ENCODE measurements around the gene RNFT2. TPM values are rescaled to one million over a fixed set of nuclear protein-coding genes. Genes with fewer than 3 reads are reported as not detected.
A peak's percentile ranks its signal among the peaks of the same experiment; 100 is the strongest.
"Not testable (repeated sequence)": the region's sequence is repeated elsewhere in the genome, so short reads cannot be mapped to it uniquely, and the experiment has no call there.

Gene RNFT2
- total RNA-seq, 1 donor from 2014 or later: 6.4 TPM

- H3K27ac ChIP-seq: peak overlapping the region; percentile 71
- H3K4me3 ChIP-seq: peak overlapping the region; percentile 85 to 96
- no peak for TF ChIP-seq POLR2A (IDR thresholded peaks at IDR 0.05)
- no peak for TF ChIP-seq CTCF (IDR thresholded peaks at IDR 0.05)
- TF ChIP-seq POLR2AphosphoS5 (IDR thresholded peaks at IDR 0.05; ENCODE audit: insufficient read depth in 1 of 2, low read depth in 1 of 2): no peak
- peaks cover 17% of the 10 kb centered on the region for H3K4me1 ChIP-seq
- no peaks in the 10 kb centered on the region for H3K27me3 ChIP-seq
- intact Hi-C loops (cut with DNase I): no loop called here
- no peaks in the 10 kb centered on the region for H3K9me3 ChIP-seq
- peaks cover 0 to 10% of the 10 kb centered on the region in 2 donors for H3K36me3 ChIP-seq
- peak in 1 of 2 donors; percentile 86 for DNase-seq (ENCODE audit: extremely low spot score in 2 of 2)
These were observed 947 bp upstream of the RNFT2 start for GRCh38 chr12:116736962-116737773.

- intact Hi-C loops (cut with DNase I): no loop called here
- no peak for DNase-seq (ENCODE audit: extremely low spot score in 2 of 2)
- TF ChIP-seq POLR2AphosphoS5 (IDR thresholded peaks at IDR 0.05; ENCODE audit: insufficient read depth in 1 of 2, low read depth in 1 of 2) (no peak), POLR2A (IDR thresholded peaks at IDR 0.05) (no peak), CTCF (IDR thresholded peaks at IDR 0.05) (no peak)
- Histone ChIP-seq H3K27ac (no peak overlapping the region), H3K4me1 (peaks cover 17% of the 10 kb centered on the region), H3K4me3 (no peak overlapping the region), H3K36me3 (peaks cover 0 to 5% of the 10 kb centered on the region in 2 donors), H3K27me3 (no peaks in the 10 kb centered on the region), H3K9me3 (no peaks in the 10 kb centered on the region)
These were observed 1.3 kb downstream of the RNFT2 start for GRCh38 chr12:116739381-116739887.

GRCh38 chr12:116742787-116743186 is 4.7 kb downstream of the RNFT2 start:
- H3K36me3 ChIP-seq; H3K4me3 ChIP-seq; H3K9me3 ChIP-seq; H3K27me3 ChIP-seq; H3K4me1 ChIP-seq; DNase-seq (ENCODE audit: extremely low spot score in 2 of 2); H3K27ac ChIP-seq; intact Hi-C loops (cut with DNase I): not testable (repeated sequence)

GRCh38 chr12:116744766-116745165 is 6.7 kb downstream of the RNFT2 start:
- Histone ChIP-seq H3K27me3 (no peaks in the 10 kb centered on the region), H3K36me3 (no peaks in the 10 kb centered on the region), H3K4me3 (no peak overlapping the region), H3K9me3 (no peaks in the 10 kb centered on the region), H3K4me1 (no peaks in the 10 kb centered on the region), H3K27ac (no peak overlapping the region)
- DNase-seq (ENCODE audit: extremely low spot score in 2 of 2): no peak
- TF ChIP-seq CTCF (IDR thresholded peaks at IDR 0.05): no peak
- no peak for TF ChIP-seq POLR2AphosphoS5 (IDR thresholded peaks at IDR 0.05; ENCODE audit: insufficient read depth in 1 of 2, low read depth in 1 of 2)
- no peak for TF ChIP-seq POLR2A (IDR thresholded peaks at IDR 0.05)
- intact Hi-C loops (cut with DNase I): no loop called here

- Histone ChIP-seq H3K36me3 (no peaks in the 10 kb centered on the region), H3K27ac (no peak overlapping the region), H3K4me3 (no peak overlapping the region), H3K9me3 (no peaks in the 10 kb centered on the region), H3K27me3 (no peaks in the 10 kb centered on the region), H3K4me1 (no peaks in the 10 kb centered on the region)
- no peak for DNase-seq (ENCODE audit: extremely low spot score in 2 of 2)
- TF ChIP-seq CTCF (IDR thresholded peaks at IDR 0.05) (no peak), POLR2AphosphoS5 (IDR thresholded peaks at IDR 0.05; ENCODE audit: insufficient read depth in 1 of 2, low read depth in 1 of 2) (no peak), POLR2A (IDR thresholded peaks at IDR 0.05) (no peak)
- intact Hi-C loops (cut with DNase I): no loop called here
These were observed 7.4 kb downstream of the RNFT2 start for GRCh38 chr12:116745554-116745953.
